Adrenal gland (tissue), 5 donors: ENCODE data around the gene MYO5B.

Source experiments
- POLR2A ChIP-seq, 2 donors: fragments of 450-650 bp; IDR thresholded peaks; one replicate each; pipeline ENCODE4 v1.6.1; 2017; ENCODE audit warnings: antibody characterized with exemption in 2 of 2, mild to moderate bottlenecking in 2 of 2, moderate library complexity in 1 of 2
- TF ChIP-seq, protein P1 (sequence below), 6 experiments: fragments of 450-650 bp in 4 of 6; fragments of 200-600 bp in 2 of 6; sonication (generic) in 1 of 6; IDR thresholded peaks; 1 replicate in 5 of 6; 2 replicates in 1 of 6; pipeline versions ENCODE4 v1.5.1 to v1.8.0; 2016 to 2021; ENCODE audit warnings: antibody characterized with exemption in 6 of 6, mild to moderate bottlenecking in 2 of 6, moderate library complexity in 1 of 6
- donor health status: DM: no; HTN: no; CAD: no.

DNA sequence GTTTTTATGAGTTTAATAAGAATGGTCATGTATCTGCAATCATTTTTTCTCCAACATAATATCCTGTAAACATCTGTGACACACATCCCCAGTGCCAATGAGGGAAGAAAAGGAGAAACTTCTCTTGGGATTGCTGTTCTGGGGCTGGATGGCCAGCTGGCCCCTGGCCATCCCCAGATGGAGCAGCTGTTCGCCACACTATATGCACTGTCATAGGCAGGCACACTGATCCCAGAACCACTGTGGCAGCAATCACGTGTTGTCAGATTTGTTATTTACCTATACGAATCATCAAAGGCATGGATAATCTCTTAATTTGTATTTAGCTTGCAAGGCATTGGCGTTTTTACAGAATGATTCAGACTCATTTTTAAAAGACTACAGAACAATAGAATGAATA is 214.1 kb downstream of the MYO5B start:
- TF ChIP-seq, protein P1, sequence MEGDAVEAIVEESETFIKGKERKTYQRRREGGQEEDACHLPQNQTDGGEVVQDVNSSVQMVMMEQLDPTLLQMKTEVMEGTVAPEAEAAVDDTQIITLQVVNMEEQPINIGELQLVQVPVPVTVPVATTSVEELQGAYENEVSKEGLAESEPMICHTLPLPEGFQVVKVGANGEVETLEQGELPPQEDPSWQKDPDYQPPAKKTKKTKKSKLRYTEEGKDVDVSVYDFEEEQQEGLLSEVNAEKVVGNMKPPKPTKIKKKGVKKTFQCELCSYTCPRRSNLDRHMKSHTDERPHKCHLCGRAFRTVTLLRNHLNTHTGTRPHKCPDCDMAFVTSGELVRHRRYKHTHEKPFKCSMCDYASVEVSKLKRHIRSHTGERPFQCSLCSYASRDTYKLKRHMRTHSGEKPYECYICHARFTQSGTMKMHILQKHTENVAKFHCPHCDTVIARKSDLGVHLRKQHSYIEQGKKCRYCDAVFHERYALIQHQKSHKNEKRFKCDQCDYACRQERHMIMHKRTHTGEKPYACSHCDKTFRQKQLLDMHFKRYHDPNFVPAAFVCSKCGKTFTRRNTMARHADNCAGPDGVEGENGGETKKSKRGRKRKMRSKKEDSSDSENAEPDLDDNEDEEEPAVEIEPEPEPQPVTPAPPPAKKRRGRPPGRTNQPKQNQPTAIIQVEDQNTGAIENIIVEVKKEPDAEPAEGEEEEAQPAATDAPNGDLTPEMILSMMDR (IDR thresholded peaks at IDR 0.05): no peak
- no peak for TF ChIP-seq POLR2A (IDR thresholded peaks at IDR 0.05)
